Measurements from ENCODE around the gene HOXC9.

HOXC9 gene

DNA sequence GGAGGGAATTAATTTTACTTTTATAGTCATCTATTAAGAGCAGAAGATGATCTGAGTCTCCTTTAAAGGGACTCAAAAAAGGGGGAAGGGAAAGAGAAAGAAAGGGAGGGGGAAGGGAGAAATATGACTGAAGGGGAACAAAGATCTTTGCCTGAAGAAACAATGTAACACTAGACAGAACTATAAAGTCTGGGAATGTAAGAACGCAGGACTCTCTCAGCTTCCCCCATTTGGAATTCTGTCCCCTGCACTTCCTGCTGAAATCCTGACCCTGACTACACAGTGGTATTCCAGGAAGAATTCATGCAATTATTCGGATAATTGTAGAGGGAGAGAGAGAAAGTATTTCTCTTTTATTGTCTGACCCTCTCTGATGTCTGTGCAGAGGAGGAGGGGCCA is 35.6 kb upstream of the HOXC9 start:
- Histone ChIP-seq H3K9me3 (ENCODE audit: low read length) (no peaks in the 10 kb centered on the region), H2AFZ (ENCODE audit: low read length) (no peak overlapping the region), H3K27ac (ENCODE audit: low read depth, low read length, poor library complexity, severe bottlenecking) (no peak overlapping the region), H3K36me3 (ENCODE audit: insufficient read depth, low read length) (no peaks in the 10 kb centered on the region), H3K79me2 (ENCODE audit: insufficient read depth, low read length) (no peaks in the 10 kb centered on the region), H3K4me1 (ENCODE audit: insufficient read depth, low read length, severe bottlenecking) (no peaks in the 10 kb centered on the region), H4K20me1 (ENCODE audit: insufficient read depth, low read length) (no peaks in the 10 kb centered on the region), H3K9ac (ENCODE audit: low read length) (no peak overlapping the region), H3K9me2 (ENCODE audit: low read depth, low read length) (no peaks in the 10 kb centered on the region), H3K4me2 (ENCODE audit: low read length) (no peak overlapping the region), H3K27me3 (ENCODE audit: insufficient read depth, low read length) (peaks cover 7% of the 10 kb centered on the region; the same call in 1 of the 2 replicates), H3F3A (ENCODE audit: insufficient read depth, low read length) (no peaks in the 10 kb centered on the region), H3K4me3 (ENCODE audit: low read depth, low read length, poor library complexity, severe bottlenecking) (no peak overlapping the region)
- TF ChIP-seq EZH2 (IDR thresholded peaks at IDR 0.05; ENCODE audit: borderline replicate concordance, low read length), result no peak
- no peak for TF ChIP-seq CTCF (IDR thresholded peaks at IDR 0.05; ENCODE audit: low read length)

GRCh38 chr12:53965281-53966084 is 34.5 kb upstream of the HOXC9 start:
- peaks cover 7% of the 10 kb centered on the region; the same call in 1 of the 2 replicates for H3K27me3 ChIP-seq (ENCODE audit: insufficient read depth, low read length)
- no peaks in the 10 kb centered on the region for H4K20me1 ChIP-seq (ENCODE audit: insufficient read depth, low read length)
- H3K27ac ChIP-seq (ENCODE audit: low read depth, low read length, poor library complexity, severe bottlenecking), result no peak overlapping the region
- H3K4me3 ChIP-seq (ENCODE audit: low read depth, low read length, poor library complexity, severe bottlenecking), result no peak overlapping the region
- no peak overlapping the region for H2AFZ ChIP-seq (ENCODE audit: low read length)
- H3K4me1 ChIP-seq (ENCODE audit: insufficient read depth, low read length, severe bottlenecking), result no peaks in the 10 kb centered on the region
- no peaks in the 10 kb centered on the region for H3K36me3 ChIP-seq (ENCODE audit: insufficient read depth, low read length)
- H3K79me2 ChIP-seq (ENCODE audit: insufficient read depth, low read length), result no peaks in the 10 kb centered on the region
- no peak overlapping the region for H3K9ac ChIP-seq (ENCODE audit: low read length)
- H3F3A ChIP-seq (ENCODE audit: insufficient read depth, low read length), result no peaks in the 10 kb centered on the region
- no peak overlapping the region for H3K4me2 ChIP-seq (ENCODE audit: low read length)
- H3K9me2 ChIP-seq (ENCODE audit: low read depth, low read length), result no peaks in the 10 kb centered on the region
- no peaks in the 10 kb centered on the region for H3K9me3 ChIP-seq (ENCODE audit: low read length)
- no peak for TF ChIP-seq CTCF (IDR thresholded peaks at IDR 0.05; ENCODE audit: low read length)
- no peak for TF ChIP-seq EZH2 (IDR thresholded peaks at IDR 0.05; ENCODE audit: borderline replicate concordance, low read length)

GRCh38 chr12:53966085-53966384 is 33.9 kb upstream of the HOXC9 start:
- Histone ChIP-seq H3K27me3 (ENCODE audit: insufficient read depth, low read length) (peaks cover 7% of the 10 kb centered on the region; the same call in 1 of the 2 replicates), H4K20me1 (ENCODE audit: insufficient read depth, low read length) (no peaks in the 10 kb centered on the region)

More at GRCh38 chr12:53966085-53966384, 33.9 kb upstream of the HOXC9 start:
- Histone ChIP-seq H3K9me2 (ENCODE audit: low read depth, low read length) (no peaks in the 10 kb centered on the region), H3F3A (ENCODE audit: insufficient read depth, low read length) (no peaks in the 10 kb centered on the region), H3K27ac (ENCODE audit: low read depth, low read length, poor library complexity, severe bottlenecking) (no peak overlapping the region), H3K9me3 (ENCODE audit: low read length) (no peaks in the 10 kb centered on the region), H3K9ac (ENCODE audit: low read length) (no peak overlapping the region), H2AFZ (ENCODE audit: low read length) (no peak overlapping the region), H3K4me1 (ENCODE audit: insufficient read depth, low read length, severe bottlenecking) (no peaks in the 10 kb centered on the region), H3K79me2 (ENCODE audit: insufficient read depth, low read length) (no peaks in the 10 kb centered on the region), H3K36me3 (ENCODE audit: insufficient read depth, low read length) (no peaks in the 10 kb centered on the region), H3K4me3 (ENCODE audit: low read depth, low read length, poor library complexity, severe bottlenecking) (no peak overlapping the region), H3K4me2 (ENCODE audit: low read length) (no peak overlapping the region)
- no peak for TF ChIP-seq EZH2 (IDR thresholded peaks at IDR 0.05; ENCODE audit: borderline replicate concordance, low read length)
- TF ChIP-seq CTCF (IDR thresholded peaks at IDR 0.05; ENCODE audit: low read length), result no peak

All from OCI-LY1 (cell line).